GM12865 (cell line): ENCODE measurements around the gene SLC22A3.
"Not testable (repeated sequence)": the region's sequence is repeated elsewhere in the genome, so short reads cannot be mapped to it uniquely, and the experiment has no call there.

ENCODE experiments used
- DNase-seq: peaks from one replicate; pipeline ENCODE4 v3.0.0; 2010; ENCODE audit warnings: low read depth
- H3K4me3 ChIP-seq: 2 replicates; pipeline ENCODE4 v1.5.1; 2011; ENCODE audit warnings: mild to moderate bottlenecking, low read depth, low read length, control low read depth
- TF ChIP-seq, protein P1 (sequence below): IDR thresholded peaks from 2 replicates; pipeline ENCODE4 v1.5.1; 2011; ENCODE audit warnings: low read length, control low read depth, low read depth, inconsistent platforms; ENCODE audit not compliant: insufficient read depth; ENCODE audit errors: missing control alignments

SLC22A3 gene

DNA sequence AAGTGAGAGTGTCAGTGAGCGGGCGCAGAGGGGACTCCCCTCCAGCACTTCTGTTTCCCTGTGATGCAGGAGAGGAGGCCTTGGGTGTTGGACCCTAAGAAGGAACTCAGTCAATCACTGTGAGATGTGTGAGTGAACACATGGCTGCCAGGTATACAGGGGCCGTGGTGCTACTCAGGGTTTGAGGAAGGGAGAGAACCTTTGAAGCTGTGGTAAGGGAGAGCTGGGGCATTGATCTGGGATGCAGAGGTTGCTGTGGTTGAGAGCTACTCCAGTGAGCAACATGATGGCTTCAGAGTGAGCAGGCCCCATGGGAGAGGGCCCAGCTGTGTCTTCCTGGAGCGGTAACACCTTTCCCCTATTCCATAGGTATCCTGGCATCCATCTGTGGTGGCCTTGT lies 99.2 kb downstream of the SLC22A3 start:
- DNase-seq, result no peak

DNA sequence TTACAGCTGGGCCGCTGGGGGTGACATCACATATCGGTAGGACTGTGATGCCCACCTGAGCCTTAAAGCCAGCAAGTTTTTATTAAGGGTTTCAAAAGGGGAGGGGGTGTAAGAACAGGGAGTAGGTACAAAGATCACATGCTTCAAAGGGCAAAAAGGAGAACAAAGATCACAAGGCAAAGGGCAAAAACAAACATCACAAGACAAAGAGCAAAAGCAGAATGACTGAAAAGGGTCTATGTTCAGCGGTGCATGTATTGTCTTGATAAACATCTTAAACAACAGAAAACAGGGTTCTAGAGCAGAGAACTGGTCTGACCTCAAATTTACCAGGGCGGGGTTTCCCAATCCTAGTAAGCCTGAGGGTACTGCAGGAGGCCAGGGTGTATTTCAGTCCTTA lies 101.6 kb downstream of the SLC22A3 start:
- not testable (repeated sequence) for DNase-seq, H3K4me3 ChIP-seq

More for the DNA sequence above, 99.2 kb downstream of the SLC22A3 start:
- no peak overlapping the region for H3K4me3 ChIP-seq
- TF ChIP-seq, protein P1, sequence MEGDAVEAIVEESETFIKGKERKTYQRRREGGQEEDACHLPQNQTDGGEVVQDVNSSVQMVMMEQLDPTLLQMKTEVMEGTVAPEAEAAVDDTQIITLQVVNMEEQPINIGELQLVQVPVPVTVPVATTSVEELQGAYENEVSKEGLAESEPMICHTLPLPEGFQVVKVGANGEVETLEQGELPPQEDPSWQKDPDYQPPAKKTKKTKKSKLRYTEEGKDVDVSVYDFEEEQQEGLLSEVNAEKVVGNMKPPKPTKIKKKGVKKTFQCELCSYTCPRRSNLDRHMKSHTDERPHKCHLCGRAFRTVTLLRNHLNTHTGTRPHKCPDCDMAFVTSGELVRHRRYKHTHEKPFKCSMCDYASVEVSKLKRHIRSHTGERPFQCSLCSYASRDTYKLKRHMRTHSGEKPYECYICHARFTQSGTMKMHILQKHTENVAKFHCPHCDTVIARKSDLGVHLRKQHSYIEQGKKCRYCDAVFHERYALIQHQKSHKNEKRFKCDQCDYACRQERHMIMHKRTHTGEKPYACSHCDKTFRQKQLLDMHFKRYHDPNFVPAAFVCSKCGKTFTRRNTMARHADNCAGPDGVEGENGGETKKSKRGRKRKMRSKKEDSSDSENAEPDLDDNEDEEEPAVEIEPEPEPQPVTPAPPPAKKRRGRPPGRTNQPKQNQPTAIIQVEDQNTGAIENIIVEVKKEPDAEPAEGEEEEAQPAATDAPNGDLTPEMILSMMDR, result no peak

DNA sequence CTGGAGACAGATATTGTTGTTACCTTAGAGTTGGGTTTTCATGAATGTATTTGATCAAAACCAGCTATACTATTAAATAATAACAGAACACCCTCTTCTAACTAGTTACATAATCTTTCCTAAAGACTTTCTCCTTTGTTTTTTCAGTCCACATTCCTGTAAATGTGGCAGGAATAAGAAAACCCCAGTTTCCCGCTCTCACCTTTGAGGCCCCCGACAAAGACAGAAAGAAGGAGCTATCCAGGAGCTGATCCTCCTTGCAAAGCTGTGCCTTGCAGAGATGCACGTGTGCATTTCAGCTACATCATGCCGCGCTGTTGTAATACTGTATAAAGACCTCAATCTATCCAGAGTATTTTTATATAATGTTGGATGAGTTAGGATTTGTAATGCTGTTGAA lies 102.7 kb downstream of the SLC22A3 start:
- TF ChIP-seq, protein P1, result no peak
- DNase-seq, result no peak
- H3K4me3 ChIP-seq, result no peak overlapping the region

DNA sequence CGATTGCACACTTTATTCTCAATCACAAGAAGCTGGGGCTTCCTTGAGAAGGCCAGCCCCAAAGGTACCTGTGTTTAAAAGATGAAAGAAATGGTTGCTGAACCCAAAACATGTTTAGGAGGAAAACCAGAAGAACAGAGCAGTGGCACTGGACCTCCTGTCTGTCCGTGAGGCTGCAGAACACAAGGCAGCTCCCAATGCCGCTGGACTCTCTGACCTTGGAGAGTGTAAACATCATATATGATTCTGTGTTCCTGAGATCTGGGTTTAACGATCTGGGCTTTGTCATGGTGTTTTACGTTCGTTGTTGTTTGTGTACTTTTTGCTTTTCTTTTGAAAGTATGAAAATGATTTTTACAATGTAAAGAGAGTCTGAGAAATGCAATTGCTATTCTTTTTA lies 106.1 kb downstream of the SLC22A3 start:
- TF ChIP-seq, protein P1, result no peak
- no peak for DNase-seq
- no peak overlapping the region for H3K4me3 ChIP-seq

DNA sequence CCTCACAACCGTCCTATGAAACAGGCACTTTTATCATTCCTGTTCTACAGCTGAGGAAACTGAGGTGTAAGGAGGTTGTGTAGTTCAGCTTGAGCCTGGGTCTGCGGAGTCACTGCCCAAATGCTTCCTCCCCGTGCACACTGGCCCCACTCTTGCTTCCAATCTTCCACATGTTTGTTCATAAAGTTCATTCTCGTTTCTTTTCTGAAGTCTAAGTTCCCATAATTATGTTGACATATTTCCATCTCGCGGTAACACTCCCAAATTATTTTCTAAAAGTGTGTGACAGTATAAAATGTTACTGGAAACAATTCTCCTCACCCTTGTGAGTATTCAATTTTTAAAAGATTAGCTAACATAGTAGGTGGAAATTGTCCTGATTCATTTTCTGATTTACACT lies 106.9 kb downstream of the SLC22A3 start:
- TF ChIP-seq, protein P1, result no peak
- H3K4me3 ChIP-seq, result no peak overlapping the region
- no peak for DNase-seq

DNA sequence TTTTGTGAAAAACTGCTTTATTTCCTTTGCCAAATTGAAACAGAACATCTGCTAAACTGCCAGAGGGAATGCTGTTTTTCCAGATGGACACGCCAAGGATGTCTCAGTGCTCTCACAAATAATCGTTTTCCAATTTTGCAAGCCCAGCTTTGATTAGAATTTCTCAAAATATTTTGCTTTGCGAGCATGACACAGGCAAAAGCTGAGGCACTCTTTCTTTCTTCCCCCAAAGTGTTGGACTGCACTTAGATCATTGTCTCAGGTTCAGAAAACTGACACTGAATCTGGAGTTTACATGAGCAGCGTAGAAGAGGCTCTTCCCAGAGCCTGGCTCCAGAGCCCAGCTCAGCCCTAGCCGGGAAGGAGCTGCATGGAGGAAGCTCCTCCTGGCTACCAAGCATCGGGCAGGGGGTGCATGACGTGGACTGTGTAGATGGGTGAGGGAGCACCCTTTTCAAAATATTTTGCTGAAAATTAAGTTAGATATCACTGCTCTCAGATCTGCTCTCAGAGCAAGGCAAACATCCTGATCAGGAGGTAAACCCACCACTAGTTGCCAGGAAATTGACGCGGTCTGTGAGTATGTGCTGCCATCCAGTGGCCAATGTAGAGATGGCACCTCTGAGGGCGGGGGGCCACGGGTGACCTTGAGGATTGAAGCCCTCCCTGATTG lies 107.5 kb downstream of the SLC22A3 start:
- no peak overlapping the region for H3K4me3 ChIP-seq
- TF ChIP-seq, protein P1, result peak; percentile 92
- DNase-seq, result peak; percentile 54

DNA sequence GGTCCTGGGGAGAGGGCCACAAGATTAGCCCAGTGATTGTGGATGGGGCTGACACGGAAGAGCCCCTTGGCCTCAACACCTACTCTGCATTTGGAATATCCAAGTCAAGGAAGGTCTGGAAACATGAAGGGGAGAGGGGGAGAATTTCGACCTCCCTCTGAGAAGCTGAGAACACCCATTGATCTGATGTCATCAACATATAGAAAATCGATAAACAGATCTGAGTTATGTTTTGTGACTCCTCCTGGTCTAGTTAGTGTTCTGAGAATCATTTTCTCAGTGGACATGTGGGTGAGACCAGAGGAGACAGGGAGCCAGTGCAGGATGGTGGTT lies 108.0 kb downstream of the SLC22A3 start:
- no peak for DNase-seq
- no peak overlapping the region for H3K4me3 ChIP-seq
- TF ChIP-seq, protein P1, result no peak
